ENCODE data around the gene RNU5D-1. TPM values are rescaled to one million over a fixed set of nuclear protein-coding genes. Genes with fewer than 3 reads are reported as not detected.
"Not testable (repeated sequence)": the region's sequence is repeated elsewhere in the genome, so short reads cannot be mapped to it uniquely, and the experiment has no call there.

RNU5D-1 gene
- polyA plus RNA-seq, 5 donors = 1.4 to 4.3 TPM; not detected in 3

GRCh38 chr1:44701141-44701573 is 29.8 kb downstream of the RNU5D-1 start:
- no peak for DNase-seq

- DNase-seq = no peak
These were observed 30.4 kb downstream of the RNU5D-1 start for GRCh38 chr1:44700573-44700972.

- not testable (repeated sequence) for DNase-seq
These were observed 31.6 kb downstream of the RNU5D-1 start for GRCh38 chr1:44699375-44699774.

GRCh38 chr1:44698138-44698537 is 32.8 kb downstream of the RNU5D-1 start:
- no peak for DNase-seq

GRCh38 chr1:44696789-44697345 is 34.1 kb downstream of the RNU5D-1 start:
- no peak for DNase-seq

GRCh38 chr1:44696101-44696500 is 34.9 kb downstream of the RNU5D-1 start:
- no peak for DNase-seq

- no peak for DNase-seq
These were observed 35.3 kb downstream of the RNU5D-1 start for GRCh38 chr1:44695671-44696070.

GRCh38 chr1:44694863-44695478 is 36.0 kb downstream of the RNU5D-1 start:
- no peak for DNase-seq

- DNase-seq = no peak
These were observed 37.1 kb downstream of the RNU5D-1 start for GRCh38 chr1:44693900-44694299.

GRCh38 chr1:44693159-44693558 is 37.8 kb downstream of the RNU5D-1 start:
- DNase-seq = no peak

- DNase-seq = no peak
These were observed 41.6 kb downstream of the RNU5D-1 start for GRCh38 chr1:44689447-44689765.

GRCh38 chr1:44688760-44689446 is 42.1 kb downstream of the RNU5D-1 start:
- DNase-seq = no peak

GRCh38 chr1:44685881-44686280 is 45.1 kb downstream of the RNU5D-1 start:
- no peak for DNase-seq

- DNase-seq = no peak
These were observed 45.8 kb downstream of the RNU5D-1 start for GRCh38 chr1:44685218-44685617.

- no peak for DNase-seq
These were observed 46.4 kb downstream of the RNU5D-1 start for GRCh38 chr1:44684525-44684924.

- no peak for DNase-seq
These were observed 48.1 kb downstream of the RNU5D-1 start for GRCh38 chr1:44682883-44683265.

GRCh38 chr1:44681905-44682882 is 48.8 kb downstream of the RNU5D-1 start:
- no peak for DNase-seq

Other genes with a start within 250 kb of the RNU5D-1 start
- gene TMEM53, start 56.7 kb downstream of the RNU5D-1 start, polyA plus RNA-seq (ENCODE audit: insufficient read depth in 1 of 5, insufficient read length in 5 of 5, low replicate concordance in 1 of 5) = 10 to 100 TPM in 2 of 5 donors, 1 to 10 TPM in 3; 8.2 to 12.0 (median 9.2) TPM
- 1 to 10 TPM; 5.1 to 7.7 (median 6.6) TPM for gene ARMH1, start 56.5 kb downstream of the RNU5D-1 start, polyA plus RNA-seq (ENCODE audit: insufficient read depth in 1 of 5, insufficient read length in 5 of 5, low replicate concordance in 1 of 5)
- gene KIF2C, start 8.7 kb upstream of the RNU5D-1 start, polyA plus RNA-seq (ENCODE audit: insufficient read depth in 1 of 5, insufficient read length in 5 of 5, low replicate concordance in 1 of 5) = 10 to 100 TPM; 16.2 to 43.9 (median 26.1) TPM
- 1,000 to 10,000 TPM; 2,874 to 3,551 (median 2,984) TPM for gene RPS8, start 44.4 kb upstream of the RNU5D-1 start, polyA plus RNA-seq (ENCODE audit: insufficient read depth in 1 of 5, insufficient read length in 5 of 5, low replicate concordance in 1 of 5)
- gene BEST4, start 57.0 kb upstream of the RNU5D-1 start, polyA plus RNA-seq (ENCODE audit: insufficient read depth in 1 of 5, insufficient read length in 5 of 5, low replicate concordance in 1 of 5) = 1 to 10 TPM in 2 of 5 donors, under 1 TPM in 3; 0.48 to 1.4 (median 0.96) TPM
- 10 to 100 TPM in 3 of 5 donors, 1 to 10 TPM in 2; 7.3 to 12.7 (median 10.8) TPM for gene PLK3, start 69.2 kb upstream of the RNU5D-1 start, polyA plus RNA-seq (ENCODE audit: insufficient read depth in 1 of 5, insufficient read length in 5 of 5, low replicate concordance in 1 of 5)
- 1 to 10 TPM in 1 of 5 donors, under 1 TPM in 4; 0.34 to 2.0 (median 0.74) TPM for gene DYNLT4, start 76.2 kb upstream of the RNU5D-1 start, polyA plus RNA-seq (ENCODE audit: insufficient read depth in 1 of 5, insufficient read length in 5 of 5, low replicate concordance in 1 of 5)
- 10 to 100 TPM; 20.5 to 27.7 (median 20.9) TPM for gene BTBD19, start 77.4 kb upstream of the RNU5D-1 start, polyA plus RNA-seq (ENCODE audit: insufficient read depth in 1 of 5, insufficient read length in 5 of 5, low replicate concordance in 1 of 5)
- gene PTCH2, start 112.1 kb upstream of the RNU5D-1 start, polyA plus RNA-seq (ENCODE audit: insufficient read depth in 1 of 5, insufficient read length in 5 of 5, low replicate concordance in 1 of 5) = 1 to 10 TPM; 5.2 to 9.7 (median 6.0) TPM